HT1080 (cell line): ENCODE measurements around the gene MEFV. TPM values are rescaled to one million over a fixed set of nuclear protein-coding genes. Genes with fewer than 3 reads are reported as not detected.
"Not testable (repeated sequence)": the region's sequence is repeated elsewhere in the genome, so short reads cannot be mapped to it uniquely, and the experiment has no call there.

ENCODE experiments used
- DNase-seq: peaks from one replicate; pipeline ENCODE4 v3.0.0-alpha.2; 2015; ENCODE audit warnings: low read depth
- total RNA-seq: library from RNA; depleted of rRNA; stranded (reverse); fragments of >200 nt; shearing (Covaris generic); gene quantifications from 2 replicates; pipeline ENCODE4 v1.2.3, GENCODE V29; 2014

The MEFV gene
- total RNA-seq, 1 experiment from 2014 or later = not detected

DNA sequence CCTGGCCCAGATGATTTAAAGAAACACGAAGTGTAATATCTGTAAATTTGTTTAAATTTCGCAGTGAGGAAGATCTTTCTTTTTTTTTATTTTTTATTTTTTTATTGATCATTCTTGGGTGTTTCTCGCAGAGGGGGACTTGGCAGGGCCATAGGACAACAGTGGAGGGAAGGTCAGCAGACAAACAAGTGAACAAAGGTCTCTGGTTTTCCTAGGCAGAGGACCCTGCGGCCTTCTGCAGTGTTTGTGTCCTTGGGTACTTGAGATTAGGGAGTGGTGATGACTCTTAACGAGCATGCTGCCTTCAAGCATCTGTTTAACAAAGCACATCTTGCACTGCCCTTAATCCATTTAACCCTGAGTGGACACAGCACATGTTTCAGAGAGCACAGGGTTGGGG lies 14.3 kb upstream of the MEFV start:
- DNase-seq = not testable (repeated sequence)

DNA sequence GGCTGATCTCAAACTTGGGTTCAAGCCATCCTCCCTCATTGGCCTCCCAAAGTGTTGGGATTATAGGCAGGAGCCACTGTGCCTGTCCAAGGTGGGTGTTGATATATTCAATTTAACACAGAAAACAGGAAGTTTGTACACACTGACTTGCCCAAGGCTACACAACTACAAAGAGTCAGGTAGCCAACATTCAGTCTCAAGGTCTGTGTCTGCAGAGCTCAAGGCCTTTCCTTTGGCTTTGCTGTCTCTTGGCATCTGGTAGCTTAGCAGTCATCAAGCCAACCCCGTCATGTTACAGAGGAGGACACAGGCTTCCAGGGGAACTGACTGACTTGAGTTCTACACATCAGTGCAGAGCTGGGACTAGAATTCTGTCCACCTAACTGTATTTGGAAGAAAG lies 11.9 kb upstream of the MEFV start:
- no peak for DNase-seq

DNA sequence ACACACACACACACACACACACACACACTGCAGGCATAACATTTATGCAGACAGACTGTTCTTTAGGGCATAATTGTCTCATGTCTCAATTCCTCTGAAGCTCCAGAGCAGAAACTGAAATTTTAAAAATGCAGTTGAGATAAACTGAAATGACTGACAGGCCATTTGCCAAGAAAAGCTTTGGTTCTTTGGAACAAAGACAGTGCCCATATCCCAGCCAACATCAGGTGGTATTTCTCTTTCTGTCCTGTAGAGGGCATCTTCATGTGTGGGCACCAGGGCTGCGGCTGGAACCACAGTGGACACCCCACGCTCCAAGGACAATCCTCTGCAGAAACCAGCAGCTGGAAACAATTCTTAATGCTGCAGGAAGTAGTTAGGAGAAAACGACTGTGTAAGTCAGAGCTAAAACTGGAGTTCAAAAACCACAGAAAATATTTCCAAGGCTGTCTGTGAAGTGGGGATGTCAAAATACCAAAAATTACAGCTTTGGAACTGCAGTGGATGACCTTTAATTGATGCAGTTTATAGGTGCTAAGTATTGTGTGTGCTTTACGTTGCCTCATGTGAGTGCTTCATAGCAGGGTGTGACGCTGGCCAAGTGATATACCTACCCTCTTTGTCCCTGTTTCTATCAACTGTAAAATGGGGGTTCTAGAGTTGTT lies 10.6 kb upstream of the MEFV start:
- peak; percentile 30 for DNase-seq

DNA sequence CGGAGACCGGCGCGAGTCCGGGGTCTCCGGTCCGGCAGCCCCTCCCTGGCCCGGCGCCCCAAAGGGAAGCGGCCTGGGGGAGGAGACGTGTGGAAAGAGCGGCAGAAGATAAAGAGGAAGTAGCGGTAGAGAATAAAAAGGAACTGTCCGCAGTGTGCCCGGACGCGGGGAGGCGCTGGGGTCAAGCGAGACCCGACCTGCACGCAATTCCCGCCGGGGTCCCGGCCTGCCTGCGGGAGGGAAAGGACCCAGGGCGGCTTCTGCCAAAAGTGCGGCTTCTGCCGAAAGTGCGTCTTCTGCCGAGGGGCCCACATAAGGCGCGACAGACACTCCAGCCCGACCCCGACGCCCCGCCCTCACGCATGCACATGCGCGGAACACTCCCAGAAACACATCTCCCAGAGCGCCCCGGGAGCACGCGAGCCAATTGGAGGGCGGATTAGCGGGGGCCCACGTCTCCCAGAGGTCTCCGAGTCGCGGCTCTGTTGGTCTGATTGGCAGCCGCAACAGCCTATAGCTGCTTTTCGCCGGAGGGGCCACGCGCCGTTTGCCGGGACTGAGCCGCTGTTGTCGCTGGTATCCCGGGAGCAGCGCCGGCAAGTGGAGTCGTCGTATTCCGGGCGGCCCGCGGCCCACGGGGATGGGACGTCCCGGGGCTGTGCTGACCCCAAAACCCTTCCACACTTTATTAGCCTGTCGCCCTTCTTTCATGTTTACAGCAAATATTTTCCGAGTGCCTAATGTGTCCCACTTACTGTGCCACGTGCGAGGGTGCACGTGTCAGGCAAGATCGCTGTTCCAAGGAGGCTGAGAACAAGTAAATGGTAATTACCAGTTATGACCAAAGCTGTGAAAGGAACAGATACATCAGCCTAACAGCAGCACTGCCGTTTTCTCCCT lies 8.0 kb upstream of the MEFV start:
- peak; percentile 98 for DNase-seq

DNA sequence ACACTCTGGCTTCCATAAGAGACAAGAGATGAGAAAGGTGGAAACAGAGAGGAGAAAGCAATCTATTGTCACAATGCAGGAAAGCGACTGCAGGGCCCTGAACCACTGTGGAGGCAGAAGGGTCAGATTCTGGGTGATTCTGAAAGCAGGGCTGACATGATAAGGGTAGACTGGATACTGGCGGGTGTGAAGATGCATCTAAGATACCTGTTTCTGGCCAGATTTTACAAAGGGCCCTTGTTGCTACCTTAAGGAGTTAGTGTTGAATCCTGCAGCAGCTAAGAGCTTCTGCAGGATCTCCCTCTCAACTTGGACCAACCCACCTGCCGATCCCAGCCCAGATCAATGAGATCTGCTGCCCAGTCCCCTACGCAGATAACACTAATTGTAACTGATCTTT lies 6.1 kb upstream of the MEFV start:
- DNase-seq = no peak

DNA sequence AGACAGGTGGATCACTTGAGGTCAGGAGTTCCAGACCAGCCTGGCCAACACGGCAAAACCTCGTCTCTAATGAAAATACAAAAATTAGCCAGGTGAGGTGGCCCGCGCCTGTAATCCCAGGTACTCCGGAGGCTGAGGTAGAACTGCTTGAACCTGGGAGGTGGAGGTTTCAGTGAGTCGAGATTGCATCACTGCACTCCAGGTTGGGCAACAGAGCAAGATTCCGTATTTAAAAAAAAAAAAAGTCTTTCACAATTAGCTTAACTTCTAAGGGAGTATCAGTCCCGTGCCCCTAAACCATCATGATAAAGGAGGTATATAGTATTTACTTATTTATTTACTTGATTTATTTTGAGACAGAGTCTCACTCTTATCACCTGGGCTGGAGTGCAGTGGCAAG lies 3.4 kb upstream of the MEFV start:
- DNase-seq = no peak

DNA sequence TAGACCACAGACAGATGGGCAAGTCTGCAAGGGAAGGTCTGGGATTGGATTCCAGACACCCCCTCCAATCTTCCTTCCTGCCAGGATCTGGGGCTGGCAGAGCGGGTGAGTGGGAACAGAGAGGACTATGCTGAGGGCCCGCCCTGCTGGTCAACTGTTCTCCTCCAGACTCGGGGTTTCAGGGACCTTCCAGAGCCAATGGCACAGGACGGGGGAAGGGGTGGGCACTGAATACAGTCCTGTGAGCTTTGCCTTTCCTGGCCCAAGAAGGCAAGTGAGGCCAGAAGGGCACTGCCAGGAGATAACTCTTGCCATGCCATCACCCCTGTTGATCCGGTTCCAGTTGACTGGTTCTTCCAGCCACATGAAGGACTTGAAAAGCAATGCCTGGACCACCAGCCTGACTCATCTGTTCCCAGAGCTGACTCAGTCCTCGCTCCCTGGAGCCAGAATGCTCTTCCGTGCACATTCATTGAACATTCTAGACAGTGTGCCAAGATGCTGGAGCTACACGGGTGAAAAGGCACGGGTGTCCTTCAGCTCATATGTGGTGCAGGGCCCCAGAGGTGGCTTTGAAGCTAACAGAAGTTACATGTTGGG lies 533 bp upstream of the MEFV start:
- DNase-seq = peak; percentile 70

DNA sequence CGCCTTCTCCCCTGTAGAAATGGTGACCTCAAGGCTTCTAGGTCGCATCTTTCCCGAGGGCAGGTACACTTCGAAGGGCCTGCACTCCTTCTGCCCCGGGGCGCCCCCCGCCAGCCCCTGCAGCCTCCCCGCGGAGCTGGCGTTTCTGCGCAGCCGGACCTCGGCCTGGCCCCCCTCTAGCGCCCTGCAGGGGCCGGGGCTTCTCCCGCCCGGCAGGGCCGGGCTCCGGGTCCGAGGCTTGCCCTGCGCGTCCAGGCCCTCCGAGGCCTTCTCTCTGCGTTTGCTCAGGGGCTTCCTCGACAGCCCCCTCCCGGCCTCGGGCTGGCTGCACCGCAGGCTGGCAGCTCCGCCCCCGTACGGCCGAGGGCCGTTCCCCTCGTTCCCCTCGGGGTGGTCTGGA lies 2.1 kb downstream of the MEFV start:
- no peak for DNase-seq

DNA sequence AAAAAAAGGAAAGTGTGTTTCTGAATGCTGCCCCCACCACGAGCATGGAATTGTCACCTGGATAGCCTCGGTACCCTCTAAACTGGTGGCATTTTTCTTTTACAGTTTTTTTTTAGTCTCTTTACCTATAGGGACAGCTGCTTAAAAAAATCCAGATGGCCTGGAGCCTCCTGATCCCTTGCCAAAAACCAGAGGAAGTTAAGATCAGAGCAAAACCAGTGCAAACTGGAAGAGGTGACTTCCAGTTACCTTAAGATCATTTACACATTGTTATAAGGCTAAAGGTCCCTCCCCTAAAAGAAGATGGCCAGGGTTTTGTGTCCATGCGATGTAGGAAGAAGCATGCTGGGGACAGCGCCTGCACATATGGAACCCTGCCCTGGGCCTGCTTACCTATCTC lies 3.5 kb downstream of the MEFV start:
- no peak for DNase-seq

DNA sequence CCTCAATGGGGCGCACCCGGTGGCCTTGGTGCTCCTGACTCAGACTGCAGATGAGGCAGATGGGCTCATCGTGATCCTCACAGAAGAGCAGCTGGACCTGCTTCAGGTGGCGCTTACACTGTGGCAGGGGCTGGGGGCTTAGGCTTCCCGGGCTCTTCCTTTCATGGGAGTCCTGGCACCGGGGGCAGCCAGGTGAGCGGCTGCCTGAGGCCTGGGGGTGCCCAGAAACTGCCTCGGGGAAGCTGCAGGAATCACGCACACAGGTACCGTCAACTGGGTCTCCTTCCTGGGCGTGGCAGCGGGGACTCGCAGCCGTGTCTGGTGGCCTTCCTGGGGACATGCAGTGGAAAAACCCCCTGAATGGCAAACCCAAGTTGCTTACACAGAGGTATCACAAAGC lies 7.0 kb downstream of the MEFV start:
- DNase-seq = no peak

DNA sequence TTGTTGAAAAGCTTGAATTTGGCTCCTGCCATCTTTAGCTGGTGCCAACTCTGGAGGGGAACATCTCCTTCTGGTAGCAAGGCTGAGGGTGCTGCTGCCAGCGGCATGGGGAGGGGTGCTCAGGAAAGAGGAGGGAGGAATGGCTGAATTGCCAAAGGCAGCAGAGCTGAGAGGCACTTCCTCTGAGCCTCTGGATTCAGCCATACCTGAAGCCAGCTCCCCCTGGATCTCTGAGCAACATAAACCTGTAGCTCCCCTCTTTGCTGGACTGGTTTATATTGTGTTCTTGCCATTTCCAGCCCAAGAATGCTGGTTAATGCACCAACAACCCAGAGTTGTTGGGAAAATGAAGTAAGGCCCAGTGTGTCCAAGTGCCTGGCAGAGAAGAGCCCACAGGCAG lies 7.4 kb downstream of the MEFV start:
- no peak for DNase-seq

DNA sequence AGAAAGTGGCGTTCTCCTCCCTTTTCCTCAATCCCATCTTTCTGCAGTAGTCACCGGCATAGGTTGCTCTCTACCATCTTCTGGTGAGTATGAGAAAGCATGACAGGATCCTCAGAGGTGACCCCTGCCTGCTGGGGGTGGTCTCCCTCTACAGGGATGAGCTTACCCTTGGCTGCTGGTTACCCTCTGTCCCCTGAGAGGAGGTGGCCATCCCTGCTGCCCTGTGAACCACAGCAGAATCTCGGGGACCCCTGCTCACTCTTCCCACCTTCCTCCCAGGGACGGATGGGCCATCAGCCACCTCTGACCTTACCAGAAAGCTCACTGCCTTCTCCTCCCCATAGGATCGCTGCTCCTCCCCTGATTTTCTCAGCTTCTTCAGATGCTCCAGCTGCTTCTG lies 7.8 kb downstream of the MEFV start:
- no peak for DNase-seq

DNA sequence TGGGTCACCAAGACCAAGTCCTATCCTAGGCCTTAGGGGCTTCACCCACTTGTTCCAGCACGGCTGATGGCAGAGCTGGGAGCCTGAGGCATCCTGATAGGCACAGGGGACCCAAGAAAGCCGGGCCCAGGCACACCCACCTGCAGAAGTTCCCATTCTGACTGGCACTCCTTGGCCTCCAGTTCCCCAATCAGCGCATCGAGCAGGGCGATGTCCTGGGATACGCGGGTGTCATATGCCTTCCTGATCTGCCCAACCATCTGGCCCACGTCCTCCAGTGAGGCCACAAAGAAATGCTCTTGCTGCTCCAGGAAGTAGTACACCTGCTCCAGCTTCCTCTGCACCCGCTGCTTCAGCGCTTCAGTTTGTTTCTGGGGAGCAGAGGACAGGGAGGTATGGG lies 9.6 kb downstream of the MEFV start:
- no peak for DNase-seq

DNA sequence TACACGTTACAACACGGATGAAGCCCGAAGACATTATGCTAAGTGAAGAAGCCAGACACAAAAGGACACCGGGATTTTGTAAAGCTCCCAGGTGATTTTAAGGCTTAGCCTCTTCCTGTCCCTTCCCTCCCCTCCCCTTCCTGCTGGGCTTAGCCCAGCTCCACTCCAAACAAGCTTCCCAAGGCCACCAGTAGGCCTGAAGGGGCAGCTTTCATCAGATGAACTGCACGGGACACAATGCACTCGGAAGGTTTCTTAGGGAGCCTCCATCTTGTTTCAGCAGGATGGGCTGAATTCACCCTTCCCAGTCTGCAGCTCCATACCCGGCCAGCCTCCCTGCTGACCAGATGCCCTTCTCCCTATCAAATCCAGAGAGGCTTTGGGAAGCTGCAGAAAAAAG lies 10.4 kb downstream of the MEFV start:
- no peak for DNase-seq

DNA sequence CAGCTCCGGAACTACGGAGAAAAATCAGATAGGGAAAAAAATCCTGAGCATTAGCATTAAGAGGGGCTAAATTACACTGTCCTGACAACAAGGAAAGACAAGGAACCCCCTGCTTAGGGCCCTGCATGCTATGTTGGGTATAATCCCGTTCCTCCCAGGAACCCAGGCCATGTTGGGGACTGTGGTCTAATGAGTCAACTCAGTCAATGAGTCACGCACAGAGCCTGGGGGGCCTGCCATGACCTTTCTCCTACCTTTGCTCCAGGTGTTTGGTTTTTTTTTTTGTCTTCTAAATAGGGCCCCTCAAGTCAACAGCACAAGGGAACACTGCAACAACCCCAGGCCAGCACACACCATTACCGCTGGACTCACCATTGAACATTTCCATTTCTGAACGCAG lies 12.6 kb downstream of the MEFV start:
- peak; percentile 19 for DNase-seq

DNA sequence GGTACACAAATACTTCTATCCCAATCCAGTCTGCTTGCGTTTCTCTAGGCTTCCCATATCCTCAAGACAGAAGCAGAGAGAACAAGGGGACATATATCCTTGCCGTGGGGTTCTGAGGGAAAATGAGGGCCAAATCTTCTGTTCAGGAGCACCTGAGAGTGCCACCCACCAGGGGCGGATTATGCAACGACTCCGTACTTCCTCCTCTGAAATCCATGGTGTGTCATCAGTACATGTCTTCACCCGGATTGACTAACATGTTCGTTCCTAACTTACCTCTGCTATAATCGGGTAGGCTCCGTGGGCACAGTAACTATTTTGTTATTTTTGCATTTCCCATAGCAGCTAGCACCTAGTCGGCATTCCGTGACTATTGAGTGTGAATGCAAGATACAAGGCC lies 13.7 kb downstream of the MEFV start:
- DNase-seq = no peak

DNA sequence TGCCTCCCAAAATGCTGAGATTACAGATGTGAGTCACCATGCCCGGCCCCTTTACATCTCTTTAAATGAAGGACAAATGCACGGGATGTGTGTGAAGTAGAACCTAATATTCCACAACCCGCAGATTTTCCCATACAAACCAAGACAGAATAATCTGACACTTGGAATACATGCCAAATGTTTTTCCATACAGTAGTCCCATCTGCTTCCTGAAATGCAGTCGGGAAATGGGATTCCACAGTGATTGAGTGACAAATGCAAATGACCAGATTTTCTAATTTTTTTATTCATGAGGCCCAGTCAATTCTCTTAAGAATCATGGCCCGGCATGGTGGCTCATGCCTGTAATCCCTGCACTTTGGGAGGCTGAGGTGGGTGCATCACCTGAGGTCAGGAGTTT lies 14.7 kb downstream of the MEFV start:
- no peak for DNase-seq

DNA sequence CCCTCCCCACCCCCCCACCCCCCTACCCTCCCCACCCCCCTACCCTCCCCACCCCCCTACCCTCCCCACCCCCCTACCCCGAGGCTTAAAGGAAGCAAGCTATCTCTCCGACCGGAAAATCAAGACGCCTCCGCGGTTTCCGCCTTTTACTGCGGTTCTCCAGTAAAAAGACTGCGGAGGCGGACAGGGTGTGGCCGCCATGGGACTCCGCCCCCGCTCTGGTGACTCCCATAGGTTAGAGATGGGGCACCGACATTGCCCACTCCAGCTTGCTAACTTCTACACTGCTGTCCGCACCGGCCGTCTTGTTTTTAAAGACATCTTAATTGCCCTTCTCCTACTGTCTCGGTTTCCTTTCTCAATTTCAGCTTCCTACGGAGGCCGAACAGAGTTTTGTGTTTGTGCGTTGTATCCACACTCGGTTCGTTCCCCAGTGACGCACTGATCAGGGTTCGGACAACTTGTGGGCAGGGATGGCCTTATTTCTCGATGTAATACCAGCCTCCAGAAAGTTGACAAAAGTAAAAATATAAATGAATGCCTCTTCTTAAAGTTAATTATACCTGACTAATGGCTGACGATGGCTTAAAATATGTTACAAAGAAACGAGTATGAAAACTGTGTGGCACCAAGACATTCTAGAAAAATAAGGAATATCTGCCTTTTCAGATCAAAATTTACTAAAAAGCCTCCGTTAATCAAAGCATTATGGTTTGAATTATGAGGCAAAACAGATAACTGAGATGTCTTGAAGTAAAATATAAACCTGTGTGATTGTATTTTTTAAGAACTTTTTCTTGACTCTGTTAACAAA lies 20.4 kb downstream of the MEFV start:
- DNase-seq = no peak

DNA sequence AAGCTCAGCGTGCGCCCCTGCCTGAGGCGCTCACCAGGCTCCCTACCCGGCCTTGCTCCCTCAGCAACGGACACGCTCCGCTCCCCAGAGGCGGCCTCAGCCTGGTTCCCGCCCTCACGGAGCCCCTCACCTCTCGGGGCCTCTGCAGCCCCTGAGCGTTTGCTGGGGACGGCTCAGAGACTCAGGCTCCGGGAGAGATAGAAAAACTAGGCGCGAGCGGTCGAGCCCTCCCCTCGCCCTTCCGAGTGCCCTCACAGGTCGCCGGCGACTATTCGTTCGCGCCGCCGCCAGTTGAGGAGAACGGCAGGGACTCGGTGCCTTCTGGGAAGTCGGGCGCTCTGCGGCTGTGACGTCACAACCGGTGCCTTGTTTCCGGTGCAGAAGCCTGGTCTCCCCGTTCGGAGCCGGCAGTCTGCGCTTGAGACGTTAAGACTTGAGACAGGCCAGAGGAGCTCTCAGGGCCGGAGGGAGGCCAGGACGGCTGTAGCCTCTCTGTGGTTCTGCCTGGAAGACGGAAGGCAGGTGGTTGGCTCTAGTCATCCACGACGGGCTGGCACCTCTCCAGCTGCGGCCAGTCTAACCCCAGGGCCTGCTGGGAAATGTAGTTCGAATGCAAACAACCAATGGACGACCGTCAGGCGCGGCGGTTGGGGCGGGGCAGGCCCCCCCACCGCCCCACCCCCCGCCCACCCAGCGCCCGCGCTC lies 21.4 kb downstream of the MEFV start, which contains the start of gene ZNF200:
TSS of gene ZNF200 (minus strand) at position 302 of the 705 bp plus-strand sequence. CDS start 1,403 bp downstream, outside the sequence.
- peak; percentile 91 for DNase-seq

DNA sequence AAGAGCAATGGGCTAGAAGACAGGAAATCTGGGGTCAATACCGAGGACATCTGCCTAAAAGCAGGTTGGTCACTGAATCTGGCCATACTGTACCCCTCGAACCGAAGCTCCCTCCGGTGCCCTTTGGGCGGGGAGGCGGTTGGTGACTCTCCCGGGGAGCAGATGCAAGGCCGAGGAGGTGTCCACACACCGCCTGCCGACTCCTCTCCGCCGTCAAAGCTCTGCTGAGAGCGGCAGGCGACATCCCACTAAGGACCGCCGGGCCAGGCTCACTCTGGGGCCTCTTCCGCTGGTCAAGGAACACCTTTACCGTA lies 21.9 kb downstream of the MEFV start:
- no peak for DNase-seq

DNA sequence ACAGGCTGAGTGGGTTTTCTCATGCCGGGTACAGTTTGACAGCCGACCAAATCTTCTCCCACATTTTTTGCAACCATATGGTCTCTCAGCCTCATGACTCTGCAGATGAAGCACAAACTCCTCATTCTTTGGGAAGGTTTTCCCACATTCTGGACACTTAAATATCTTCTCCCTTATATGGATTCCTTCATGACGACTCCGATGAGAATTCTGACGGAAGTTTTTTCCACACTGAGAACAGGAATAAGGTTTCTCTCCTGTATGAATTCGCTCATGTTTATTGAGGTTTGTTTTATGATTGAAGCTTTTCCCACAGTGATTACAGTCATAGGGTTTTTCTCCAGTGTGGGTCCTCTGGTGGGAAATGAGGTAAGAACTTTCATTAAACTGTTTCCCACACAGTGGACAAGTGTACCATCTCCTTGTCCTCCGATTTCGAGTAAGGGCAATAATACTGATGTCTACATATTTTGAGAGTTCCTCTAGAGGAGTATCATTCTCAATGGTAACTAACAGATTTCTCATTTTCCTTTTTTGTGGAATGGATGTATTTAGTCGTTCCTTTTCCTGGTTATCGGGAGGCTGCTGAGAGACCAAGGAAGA lies 32.4 kb downstream of the MEFV start:
- no peak for DNase-seq
